ENCODE results near the gene SHKBP1. TPM values are rescaled to one million over a fixed set of nuclear protein-coding genes. Genes with fewer than 3 reads are reported as not detected.
A peak's percentile ranks its signal among the peaks of the same experiment; 100 is the strongest.

SHKBP1 gene
- total RNA-seq, 1 donor from 2014 or later = 14.8 TPM

GRCh38 chr19:40610396-40611064 lies 33.9 kb downstream of the SHKBP1 start:
- DNase-seq = peak; percentile 74
- Histone ChIP-seq H3K27ac (replicated peaks) (peak overlapping the region; percentile 90), H3K4me1 (peaks cover 77% of the 10 kb centered on the region), H3K4me3 (peak overlapping the region; percentile 57), H3K36me3 (peaks cover 3% of the 10 kb centered on the region), H3K9me3 (replicated peaks) (no peaks in the 10 kb centered on the region), H3K27me3 (ENCODE audit: low read depth) (no peaks in the 10 kb centered on the region)
- no peak for TF ChIP-seq CTCF (IDR thresholded peaks at IDR 0.05; ENCODE audit: borderline replicate concordance)
- intact Hi-C loops (cut with micrococcal nuclease) = no loop called here

- H3K27ac ChIP-seq (replicated peaks) = peak overlapping the region; percentile 90
- H3K9me3 ChIP-seq (replicated peaks) = no peaks in the 10 kb centered on the region
- no peak for DNase-seq
- intact Hi-C loops (cut with micrococcal nuclease) = no loop called here
- H3K4me1 ChIP-seq = peaks cover 74% of the 10 kb centered on the region
- peaks cover 9% of the 10 kb centered on the region for H3K36me3 ChIP-seq
- no peaks in the 10 kb centered on the region for H3K27me3 ChIP-seq (ENCODE audit: low read depth)
- no peak for TF ChIP-seq CTCF (IDR thresholded peaks at IDR 0.05; ENCODE audit: borderline replicate concordance)
- peak overlapping the region; percentile 57 for H3K4me3 ChIP-seq
These were observed 34.4 kb downstream of the SHKBP1 start for GRCh38 chr19:40611096-40611495.

- H3K4me3 ChIP-seq = no peak overlapping the region
- TF ChIP-seq CTCF (IDR thresholded peaks at IDR 0.05; ENCODE audit: borderline replicate concordance) = no peak
- no peak for DNase-seq
- H3K27me3 ChIP-seq (ENCODE audit: low read depth) = no peaks in the 10 kb centered on the region
- H3K27ac ChIP-seq (replicated peaks) = peak overlapping the region; percentile 91
- peaks cover 65% of the 10 kb centered on the region for H3K4me1 ChIP-seq
- H3K36me3 ChIP-seq = peaks cover 16% of the 10 kb centered on the region
- intact Hi-C loops (cut with micrococcal nuclease) = no loop called here
- H3K9me3 ChIP-seq (replicated peaks) = no peaks in the 10 kb centered on the region
These were observed 35.4 kb downstream of the SHKBP1 start for GRCh38 chr19:40611900-40612698.

- TF ChIP-seq CTCF (IDR thresholded peaks at IDR 0.05; ENCODE audit: borderline replicate concordance) = no peak
- Histone ChIP-seq H3K4me3 (peak overlapping the region; percentile 75), H3K9me3 (replicated peaks) (no peaks in the 10 kb centered on the region), H3K4me1 (peaks cover 56% of the 10 kb centered on the region), H3K27me3 (ENCODE audit: low read depth) (no peaks in the 10 kb centered on the region), H3K36me3 (peaks cover 24% of the 10 kb centered on the region), H3K27ac (replicated peaks) (peak overlapping the region; percentile 91)
- intact Hi-C loops (cut with micrococcal nuclease) = no loop called here
- DNase-seq = no peak
These were observed 36.4 kb downstream of the SHKBP1 start for GRCh38 chr19:40612831-40613689.
